ENCODE measurements around the gene CRYZL1.
"Not testable (repeated sequence)": the region's sequence is repeated elsewhere in the genome, so short reads cannot be mapped to it uniquely, and the experiment has no call there.

CRYZL1 gene

DNA sequence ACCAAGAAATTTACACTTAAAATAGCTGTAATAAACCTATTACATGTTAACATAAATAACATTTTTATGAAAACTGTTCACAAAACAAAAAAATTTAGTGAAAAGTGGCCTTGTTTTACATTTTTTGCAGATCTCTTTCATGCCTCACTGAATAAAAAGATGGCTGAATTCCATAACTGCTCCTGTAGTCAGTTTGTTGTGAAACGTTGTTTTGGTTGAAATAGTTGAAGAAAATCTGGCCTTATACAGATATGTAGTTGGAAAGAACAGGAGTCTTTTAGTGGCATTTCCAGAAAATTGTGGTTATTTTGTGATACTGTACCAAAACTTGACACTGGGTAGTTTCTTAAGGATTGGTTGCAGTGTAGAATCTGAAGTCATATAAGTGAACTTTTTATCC, 18.9 kb upstream of the CRYZL1 start:
- DNase-seq: no peak

DNA sequence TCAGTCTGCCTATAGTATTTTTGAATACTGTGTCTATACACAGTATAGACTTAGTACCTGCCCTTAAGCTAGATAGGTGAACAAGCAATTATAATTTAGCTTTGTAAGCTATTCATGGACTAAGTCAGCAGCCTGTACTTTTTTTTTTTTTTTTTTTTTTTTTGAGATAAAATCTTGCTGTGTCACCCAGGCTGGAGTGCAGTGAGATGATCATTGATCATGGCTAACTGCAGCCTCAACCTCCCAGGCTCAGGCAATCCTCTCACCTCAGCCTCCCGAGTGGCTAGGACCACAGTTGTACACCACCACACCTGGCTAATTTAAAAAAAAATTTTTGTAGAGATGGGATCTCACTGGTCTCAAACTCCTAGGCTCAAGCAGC, 18.0 kb upstream of the CRYZL1 start:
- DNase-seq: no peak

DNA sequence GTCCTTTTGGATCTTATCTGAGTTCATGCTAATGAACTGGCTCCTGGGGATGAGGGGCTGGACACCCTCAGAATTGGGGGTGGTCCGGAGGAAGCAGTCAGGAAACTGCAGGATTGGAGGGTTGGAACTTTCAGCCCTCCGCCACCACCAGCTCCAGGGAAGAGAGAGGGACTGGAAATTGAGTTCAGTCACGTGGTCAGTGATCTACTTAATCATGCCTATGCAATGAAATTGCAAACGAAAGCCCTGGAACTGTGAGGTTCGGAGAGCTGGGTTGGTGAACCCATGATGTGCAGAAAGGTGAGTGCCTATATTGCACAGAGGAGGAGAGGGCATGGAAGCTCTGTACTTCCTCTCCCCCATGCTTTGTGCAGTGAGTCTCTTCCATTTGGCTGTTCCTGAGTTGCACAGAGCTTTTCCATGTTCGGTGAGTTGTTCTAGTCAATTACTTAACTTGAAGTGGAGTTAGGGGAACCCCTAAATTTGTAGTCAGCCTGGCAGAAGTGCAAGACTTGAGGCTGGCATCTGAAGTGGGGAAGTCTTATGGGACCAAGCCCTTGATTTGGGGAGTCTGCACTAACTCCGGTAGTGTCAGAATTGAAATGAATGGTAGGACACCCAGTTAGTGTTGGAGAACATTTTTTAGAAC, 17.5 kb upstream of the CRYZL1 start:
- DNase-seq: no peak

DNA sequence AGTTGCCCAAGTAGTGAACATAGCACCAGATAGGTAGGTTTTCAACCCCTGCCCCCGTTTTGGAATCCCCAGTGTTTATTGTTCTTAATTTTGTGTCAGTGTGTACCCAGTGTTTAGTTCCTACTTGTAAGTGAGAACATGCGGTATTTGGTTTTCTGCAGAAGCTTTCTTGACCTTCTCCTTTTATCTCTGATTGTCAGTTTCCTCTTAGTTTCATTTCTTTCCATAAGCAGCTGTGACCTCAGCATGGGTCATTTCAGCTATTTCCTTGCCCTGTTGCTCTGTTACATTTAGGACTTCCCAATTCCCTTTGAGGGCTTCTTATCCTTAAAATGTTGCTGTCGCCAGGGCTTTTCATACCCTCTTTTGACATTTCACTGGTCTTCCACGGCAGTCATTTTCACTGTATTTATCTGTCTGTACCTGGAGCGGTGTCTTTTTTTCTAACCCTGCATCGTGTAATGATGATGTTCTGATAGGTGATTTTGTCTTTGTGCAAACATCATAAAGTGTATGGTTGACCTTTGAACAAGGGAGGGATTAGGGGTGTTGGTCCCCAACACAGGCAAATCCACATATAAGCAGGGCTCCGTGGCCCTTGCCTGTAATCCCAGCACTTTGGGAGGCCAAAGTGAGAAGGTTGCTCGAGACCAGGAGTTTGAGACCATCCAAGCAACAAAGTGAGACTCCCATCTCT, 15.7 kb upstream of the CRYZL1 start:
- DNase-seq: no peak

DNA sequence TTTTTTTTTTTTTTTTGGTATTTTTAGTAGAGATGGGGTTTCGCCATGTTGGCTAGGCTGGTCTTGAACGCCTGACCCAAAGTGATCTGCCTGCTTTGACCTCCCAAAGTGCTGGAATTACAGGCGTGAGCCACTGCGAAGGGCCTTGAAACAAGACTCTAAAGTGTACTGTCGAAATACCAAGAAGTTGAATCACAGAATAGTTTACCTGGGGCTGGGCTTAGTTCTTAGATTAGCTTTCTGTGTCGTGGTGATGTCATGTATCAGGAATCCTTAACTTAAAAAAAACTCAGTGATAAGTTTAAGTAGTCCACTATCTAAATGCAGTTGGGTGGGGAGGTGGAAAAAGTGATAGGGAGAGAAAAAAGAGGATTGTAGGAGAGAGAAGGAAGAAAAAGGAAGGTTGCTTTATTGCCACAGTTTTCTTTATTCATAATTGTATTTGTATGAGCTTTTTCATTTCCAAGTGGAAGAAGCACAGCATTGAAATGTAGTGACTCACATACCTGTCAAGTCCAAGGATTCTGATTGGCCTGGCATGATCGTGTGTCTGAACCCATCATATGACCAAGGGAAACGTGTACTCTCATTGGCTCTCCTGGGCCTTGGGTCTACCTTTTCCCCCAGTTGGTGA, 14.2 kb upstream of the CRYZL1 start:
- no peak for DNase-seq

DNA sequence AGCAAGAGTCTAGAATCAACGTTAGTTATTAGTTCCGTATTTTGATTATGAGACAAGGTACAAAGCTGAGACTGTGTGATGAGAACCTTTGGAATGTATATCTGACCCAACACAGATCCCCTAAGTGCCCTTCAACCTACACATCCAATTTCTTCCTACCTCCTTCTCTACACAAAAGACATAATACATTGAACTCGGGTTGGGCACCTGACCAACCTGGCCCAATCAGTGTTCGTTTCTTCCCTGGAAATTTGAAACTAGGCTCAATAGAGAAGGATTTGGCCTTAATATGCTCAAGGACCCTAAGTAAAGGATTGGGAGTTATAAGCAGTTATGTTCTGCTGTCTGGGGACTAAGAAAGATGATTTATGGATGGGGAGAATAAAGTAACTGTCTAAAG, 12.9 kb upstream of the CRYZL1 start:
- no peak for DNase-seq

DNA sequence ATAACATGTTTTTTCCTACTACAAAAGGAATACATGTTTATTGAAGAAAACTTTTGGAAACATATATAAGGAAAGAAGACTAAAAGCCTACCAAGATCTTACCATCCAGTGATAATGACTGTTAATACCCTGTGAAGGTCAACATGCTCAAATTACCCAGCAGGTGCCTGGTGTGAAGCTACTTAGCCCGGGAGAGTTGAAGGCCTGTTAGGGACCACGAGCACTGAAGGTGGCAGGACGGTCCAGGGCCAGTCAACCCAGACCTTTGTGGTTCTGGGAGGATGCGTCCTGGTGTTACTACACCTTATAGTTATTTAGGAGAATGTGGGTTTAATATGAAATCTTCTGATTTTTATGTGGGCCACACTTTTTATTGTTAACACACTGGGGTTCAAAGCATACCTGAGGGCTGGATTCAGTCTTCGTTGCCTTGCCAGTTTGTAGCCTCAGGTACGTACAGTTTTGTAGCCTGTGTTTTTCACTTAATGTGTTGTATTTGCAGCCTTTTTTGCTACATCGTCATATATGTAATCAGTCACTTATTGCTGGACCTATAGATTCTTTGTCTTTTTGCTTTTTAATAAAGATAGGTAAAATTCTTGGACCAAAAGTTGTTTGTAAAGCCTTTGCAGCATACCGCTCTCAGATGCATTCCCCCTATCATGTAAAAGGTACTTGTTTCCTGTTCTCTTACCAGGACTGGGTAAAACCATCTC, 10.6 kb upstream of the CRYZL1 start:
- DNase-seq: peak; percentile 14 to 55 (median 21)

DNA sequence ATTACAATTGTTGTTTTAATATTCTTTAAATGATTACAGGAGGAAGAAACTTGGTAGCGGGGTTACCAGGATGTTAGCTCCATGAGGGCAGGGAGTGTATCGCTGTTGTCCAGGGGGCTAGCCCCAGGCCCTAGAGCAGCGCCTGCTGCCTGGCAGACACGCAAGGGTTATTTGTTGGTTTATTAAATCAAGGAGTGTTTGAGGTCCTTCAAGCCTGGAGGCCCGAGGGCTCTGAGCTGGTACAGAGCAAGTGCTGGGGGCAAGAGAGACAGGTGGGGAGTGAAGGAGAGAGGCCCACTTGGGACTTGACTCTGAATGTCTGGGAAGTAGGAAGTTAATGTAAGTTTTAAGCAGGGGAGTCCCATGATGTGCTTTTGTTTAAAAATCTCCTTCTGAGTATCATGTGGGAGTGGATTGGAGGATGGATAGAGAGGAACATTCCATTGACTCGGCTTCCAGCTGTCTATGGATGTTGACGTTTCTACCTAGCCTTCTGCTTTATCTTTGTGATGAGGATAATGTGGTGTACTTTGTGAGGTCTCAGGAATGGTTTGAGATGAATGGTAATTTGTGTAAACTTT, 9.5 kb upstream of the CRYZL1 start:
- no peak for DNase-seq

DNA sequence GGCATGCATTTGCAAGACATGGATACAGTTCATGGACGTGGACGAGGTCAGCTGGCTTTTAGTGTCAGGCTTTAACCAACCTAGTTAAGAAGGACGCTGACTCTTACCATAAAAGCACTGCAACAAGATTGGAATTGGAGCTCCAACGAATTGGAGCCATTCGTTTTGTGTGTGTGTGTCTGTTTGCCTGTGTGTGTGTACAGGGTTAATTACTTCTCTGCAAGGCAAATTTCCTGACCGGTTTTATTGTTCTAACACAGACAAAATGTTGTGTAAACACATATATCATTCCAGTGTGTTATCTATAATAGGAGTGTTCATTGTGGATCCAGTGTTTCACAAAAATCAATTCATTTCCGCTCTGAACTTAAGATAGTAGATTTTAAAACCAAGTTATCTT, 8.7 kb upstream of the CRYZL1 start:
- DNase-seq: no peak

DNA sequence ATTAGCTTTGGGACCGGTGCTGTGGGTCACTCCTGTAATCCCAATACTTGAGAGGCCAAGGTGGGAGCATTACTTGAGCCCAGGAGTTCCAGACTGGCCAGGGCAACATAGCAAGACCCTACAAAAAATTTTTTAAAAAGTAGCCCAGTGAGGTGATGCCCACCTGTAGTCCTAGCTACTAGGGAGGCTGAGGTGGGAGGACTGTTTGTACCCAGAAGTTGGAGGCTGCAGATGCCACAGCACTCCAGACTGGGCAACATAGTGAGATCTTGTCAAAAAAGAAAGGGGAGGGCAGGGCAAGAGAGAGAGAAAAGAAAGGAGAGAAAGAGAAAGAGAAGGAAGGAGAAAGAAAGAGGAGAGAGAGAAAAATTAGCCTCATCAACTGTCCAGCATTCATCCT, 7.0 kb upstream of the CRYZL1 start:
- DNase-seq: no peak

DNA sequence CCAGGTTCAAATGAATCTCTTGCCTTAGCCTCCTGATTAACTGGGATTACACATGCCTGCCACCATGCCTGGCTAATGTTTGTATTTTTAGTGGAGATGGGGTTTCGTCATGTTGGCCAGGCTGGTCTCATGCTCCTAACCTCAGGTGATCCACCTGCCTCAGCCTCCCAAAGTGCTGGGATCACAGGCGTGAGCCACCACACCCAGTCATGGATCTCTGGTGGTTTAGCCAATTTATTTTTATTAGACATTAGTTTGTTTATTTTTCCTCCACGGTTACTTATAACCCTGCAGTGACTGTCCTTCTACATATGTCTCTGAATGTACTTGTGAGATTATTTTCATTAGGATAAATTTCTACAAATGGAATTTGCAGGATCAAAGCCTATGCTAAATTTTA, 6.0 kb upstream of the CRYZL1 start:
- no peak for DNase-seq

DNA sequence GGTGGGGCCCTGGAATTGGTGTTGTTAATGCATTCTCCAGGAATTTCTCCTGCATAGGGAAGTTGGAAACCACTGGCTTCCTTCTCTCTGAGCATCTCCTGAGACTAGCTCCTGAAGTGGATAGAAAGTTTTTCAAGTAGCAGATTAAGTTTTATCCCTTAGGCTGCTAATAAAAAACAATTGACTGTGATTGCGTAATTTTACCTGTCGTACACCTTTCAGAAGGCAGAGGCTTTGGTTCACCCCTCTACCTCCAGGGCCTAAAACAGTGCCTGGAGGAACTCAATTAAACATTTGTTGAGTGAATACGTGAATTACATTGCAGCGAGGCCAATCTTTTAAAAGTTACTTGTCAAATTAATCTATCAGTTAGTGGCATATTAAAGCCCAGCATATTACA, 4.2 kb upstream of the CRYZL1 start:
- no peak for DNase-seq

DNA sequence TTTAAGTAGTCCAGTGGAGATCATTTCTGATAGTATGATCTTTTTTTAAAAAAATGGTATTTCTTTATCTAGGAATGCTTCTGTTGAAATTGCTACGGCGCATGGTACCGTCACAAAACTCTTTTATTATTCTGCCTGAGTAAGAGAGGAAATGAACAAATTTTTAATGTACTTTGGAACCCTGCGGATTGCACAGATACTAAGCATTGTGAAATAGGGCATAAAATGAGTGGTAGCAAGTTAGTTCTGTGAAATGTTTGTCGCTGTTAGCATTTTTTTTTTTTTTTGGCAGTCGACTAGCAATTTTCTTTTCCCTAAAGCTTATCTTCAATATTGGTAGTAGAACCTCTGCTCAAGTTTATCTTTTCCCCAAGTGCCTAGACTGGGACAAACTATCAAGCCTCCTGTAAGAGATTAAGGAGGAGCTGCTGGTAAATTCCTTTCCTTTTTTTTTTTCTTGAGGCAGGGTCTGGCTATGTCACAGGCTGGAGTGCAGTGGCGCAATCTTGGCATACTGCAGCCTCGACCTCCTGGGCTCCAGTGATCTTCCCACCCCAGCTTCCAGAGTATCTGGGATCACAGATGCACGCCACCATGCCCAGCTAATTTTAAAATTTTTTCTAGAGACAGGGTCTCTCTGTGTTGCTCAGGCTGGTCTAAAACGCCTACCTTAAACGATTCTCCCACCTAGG, 3.0 kb upstream of the CRYZL1 start:
- no peak for DNase-seq

DNA sequence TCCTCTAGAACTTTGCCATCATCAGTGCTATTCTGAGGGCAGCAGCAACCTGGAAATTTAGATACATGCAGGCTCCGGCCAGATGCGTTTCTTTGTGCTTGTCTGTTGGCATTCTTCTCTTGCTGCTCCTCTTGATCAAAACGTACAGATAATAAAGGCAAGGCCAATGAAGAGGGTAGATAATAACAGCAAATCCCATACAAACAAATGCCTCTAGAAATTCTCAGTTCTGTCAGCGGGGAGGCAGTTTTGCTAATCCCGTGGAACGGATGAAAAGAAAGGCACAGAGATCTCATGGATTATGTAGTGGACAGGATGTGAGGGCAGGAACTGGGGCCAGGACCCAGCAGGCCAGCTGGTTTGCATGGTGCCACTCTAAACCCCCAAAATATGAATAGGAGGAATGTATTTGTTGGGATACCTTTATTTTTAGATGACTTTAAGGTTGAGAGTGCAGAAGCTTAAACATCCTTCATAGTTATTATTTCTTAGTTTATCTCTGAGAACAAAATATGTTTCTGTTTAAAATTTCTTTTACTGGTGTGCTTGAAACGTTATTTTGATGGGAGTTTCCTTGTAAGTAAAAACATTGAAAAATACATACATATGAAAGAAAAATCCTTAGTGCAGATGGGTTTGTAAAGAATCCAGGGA, 2.2 kb upstream of the CRYZL1 start:
- peak in 2 of 3 experiments; percentile 52 to 71 for DNase-seq

DNA sequence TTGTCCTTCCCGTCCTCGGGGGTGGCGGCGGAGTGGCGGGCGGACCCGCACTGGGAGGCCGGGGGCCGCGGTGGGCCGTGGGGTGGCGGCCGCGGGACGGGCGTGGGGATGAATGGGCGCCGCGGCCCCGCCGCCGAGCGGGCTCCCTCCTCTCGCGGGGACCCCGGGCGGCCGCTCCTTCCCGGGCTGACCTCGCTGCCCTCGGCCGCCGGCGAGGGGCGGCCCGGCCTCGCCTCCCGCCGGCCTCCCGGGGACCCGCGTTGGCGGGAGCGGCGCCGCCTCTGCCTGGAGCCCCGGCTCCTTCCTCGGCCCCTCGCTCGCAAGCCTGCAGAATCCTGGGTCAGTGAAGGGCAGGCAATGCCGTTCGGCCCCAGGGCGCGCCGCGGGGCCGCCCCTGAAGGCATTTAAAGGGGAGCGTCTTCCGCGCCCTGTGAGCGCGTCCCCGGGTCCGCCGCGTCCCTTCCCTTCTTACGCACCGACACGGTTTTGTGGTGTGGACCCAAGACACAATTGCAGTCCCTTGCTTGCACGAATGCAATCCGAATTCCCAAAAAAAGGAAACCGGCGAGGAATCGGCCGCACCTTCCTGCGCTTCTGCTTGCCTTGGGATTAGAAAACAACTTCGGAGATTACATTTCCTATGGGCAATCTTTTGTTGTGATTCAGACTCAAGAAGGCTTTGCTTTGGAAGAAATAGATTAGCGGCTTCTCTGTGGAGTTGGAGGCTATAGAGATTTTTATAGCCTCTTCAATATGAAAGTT, 1.5 kb upstream of the CRYZL1 start:
- peak; percentile 41 to 73 (median 71) for DNase-seq

DNA sequence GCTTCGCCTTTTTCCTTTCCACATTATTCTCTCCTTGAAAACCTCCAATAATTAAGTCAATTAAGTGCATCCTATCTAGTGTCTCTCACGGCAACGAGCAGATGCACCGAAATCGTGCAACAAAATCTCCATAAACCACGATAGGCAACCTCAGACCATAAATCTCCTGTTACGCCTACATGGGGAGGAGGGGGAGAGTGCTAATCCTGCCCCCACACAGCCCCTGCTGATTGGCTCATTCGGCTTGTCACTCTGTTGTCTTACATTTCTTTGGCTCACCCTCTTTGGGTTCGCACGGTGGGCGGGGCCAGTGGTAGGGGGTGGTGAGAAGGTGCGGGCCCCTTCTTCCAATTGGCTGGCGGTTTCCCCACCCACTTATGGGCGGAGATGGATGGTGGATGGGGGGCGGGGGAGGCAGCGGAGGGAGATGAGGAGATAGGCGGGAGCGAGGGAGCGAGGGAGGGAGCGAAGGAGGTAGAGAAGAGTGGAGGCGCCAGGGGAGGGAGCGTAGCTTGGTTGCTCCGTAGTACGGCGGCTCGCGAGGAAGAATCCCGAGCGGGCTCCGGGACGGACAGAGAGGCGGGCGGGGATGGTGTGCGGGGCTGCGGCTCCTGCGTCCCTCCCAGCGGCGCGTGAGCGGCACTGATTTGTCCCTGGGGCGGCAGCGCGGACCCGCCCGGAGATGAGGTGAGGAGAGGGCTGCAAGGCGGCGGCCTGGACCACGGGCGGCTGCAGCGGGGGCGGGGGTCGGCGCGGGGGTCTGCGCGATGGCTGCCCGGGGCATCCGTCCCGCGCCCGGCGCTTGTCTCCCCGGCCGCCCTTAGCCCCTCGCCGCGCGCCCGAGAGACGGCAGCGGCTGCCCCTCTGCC, 720 bp upstream of the CRYZL1 start, which contains the start of gene ITSN1:
Gene ITSN1, plus strand, starts transcription at position 475 of the 869 bp plus-strand sequence. CDS start 76,328 bp downstream, outside the sequence.
- DNase-seq: peak; percentile 99 to 100 (median 100)

DNA sequence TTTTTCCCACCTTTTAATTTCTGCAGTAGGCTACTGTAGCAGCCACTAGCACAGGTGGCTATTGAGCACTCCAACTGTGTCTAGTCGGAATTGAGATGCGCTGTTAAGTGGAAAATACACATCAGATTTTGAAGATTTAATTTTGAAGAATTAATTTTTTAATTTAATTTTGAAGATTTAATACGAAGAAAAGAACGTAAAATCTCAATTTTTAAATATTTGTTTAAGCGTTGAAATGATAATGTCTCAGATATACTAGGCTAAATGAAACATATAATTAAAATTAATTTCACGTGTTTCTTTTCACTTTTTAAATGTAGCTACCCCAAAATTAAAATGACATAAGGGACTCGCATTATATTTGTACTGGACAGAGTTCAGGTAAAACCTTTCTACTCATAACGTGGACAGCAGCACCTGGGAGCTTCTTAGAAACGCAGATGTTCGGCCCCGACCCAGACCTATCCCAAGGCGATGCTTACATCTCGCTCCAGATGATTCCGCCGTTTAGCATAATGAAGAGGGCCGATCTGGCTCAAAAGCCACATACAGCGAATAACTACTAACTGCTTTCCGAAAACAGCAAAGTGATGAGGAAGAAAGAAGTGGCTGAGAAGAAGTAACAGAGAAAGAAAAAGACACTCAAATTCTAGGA, 717 bp downstream of the CRYZL1 start:
- DNase-seq: peak; percentile 65 to 89 (median 75)

DNA sequence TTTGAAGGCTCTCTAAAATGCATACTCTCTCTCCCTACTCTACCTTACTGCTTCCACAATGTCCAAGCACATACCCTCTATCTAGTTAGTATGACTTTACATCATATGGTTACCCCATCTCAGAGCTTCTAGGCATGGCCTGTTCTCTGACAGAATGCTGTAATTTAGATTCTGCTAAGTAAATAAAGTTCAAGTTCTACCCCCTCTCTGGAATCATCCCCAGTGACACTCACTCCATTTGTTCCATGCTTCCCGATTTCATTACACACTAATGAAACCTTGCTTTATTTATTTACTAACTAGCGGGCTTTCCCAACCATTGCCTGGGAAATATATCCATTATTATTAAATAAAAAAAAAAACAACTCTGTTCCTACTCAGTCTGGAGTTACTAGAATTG, 7.3 kb downstream of the CRYZL1 start:
- no peak for DNase-seq

DNA sequence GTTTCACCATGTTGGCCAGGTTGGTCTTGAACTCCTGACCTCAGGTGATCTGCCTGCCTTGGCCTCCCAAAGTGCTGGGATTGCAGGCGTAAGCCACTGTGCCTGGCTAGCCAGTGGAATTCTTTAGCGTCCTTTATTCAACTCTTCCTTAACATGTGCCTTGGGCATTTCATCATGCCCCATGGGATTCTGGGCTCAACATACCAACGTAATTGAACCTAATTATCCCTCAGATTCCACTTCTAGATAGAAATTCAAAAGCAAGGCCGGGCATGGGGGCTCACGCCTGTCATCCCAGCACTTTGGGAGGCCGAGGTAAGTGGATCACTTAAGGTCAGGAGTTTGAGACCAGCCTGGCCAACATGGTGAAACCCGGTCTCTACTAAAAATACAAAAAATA, 15.4 kb downstream of the CRYZL1 start:
- DNase-seq: not testable (repeated sequence)

DNA sequence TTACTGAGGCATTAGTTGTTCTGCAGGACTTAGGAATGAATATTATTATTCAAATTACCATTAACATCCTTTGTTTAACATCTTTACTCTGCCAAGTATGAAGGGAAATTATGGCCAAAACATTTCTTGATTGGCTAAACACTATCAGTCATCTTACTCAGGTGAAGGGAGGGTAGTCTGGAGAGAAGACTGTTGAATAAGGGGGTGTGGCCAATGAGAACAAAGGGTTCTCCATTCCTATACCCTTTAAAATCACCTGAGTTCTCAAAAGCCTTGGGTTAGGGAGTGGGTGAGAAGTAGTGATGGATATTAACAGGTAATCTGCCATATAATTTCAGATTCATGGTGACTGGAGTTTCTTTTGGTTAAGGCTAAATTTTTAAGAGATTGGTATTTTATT, 19.3 kb downstream of the CRYZL1 start:
- DNase-seq: no peak
